SK-N-MC (cell line): ENCODE results near the gene AMY1C.
A peak's percentile ranks its signal among the peaks of the same experiment; 100 is the strongest.

Experiments
- DNase-seq: peaks from one replicate; pipeline ENCODE4 v3.0.0-alpha.2; 2011; ENCODE audit warnings: low read depth, low spot score
- H3K27ac ChIP-seq: fragments of 200-600 bp; sonication (generic); 2 replicates; pipeline ENCODE4 v1.5.1; 2016; ENCODE audit warnings: mixed run types
- H3K36me3 ChIP-seq: fragments of 200-600 bp; sonication (generic); 2 replicates; pipeline ENCODE4 v1.6.1; 2017; ENCODE audit warnings: antibody characterized with exemption, low read length, mixed read lengths; ENCODE audit not compliant: insufficient read depth
- H3K4me3 ChIP-seq: fragments of 200-600 bp; sonication (generic); 2 replicates; pipeline ENCODE4 v1.5.1; 2016
- H3K9ac ChIP-seq: fragments of 200-600 bp; sonication (generic); 2 replicates; pipeline ENCODE4 v1.8.0; 2017; ENCODE audit warnings: mixed run types, mixed read lengths; ENCODE audit not compliant: insufficient read length
- H3K9me3 ChIP-seq: fragments of 200-600 bp; sonication (generic); 2 replicates; pipeline ENCODE4 v1.6.1; 2017; ENCODE audit warnings: low read depth, mild to moderate bottlenecking, antibody characterized with exemption, low read length, moderate library complexity, mixed read lengths
- EZH2 ChIP-seq: fragments of 200-600 bp; sonication (generic); IDR thresholded peaks from one replicate; pipeline ENCODE4 v1.6.1; 2017; ENCODE audit warnings: antibody characterized with exemption
- FOXP2 ChIP-seq: optimal IDR thresholded peaks from 2 replicates; pipeline ENCODE3; 2011; ENCODE audit warnings: mild to moderate bottlenecking, moderate library complexity; ENCODE audit not compliant: insufficient read depth; ENCODE audit errors: extremely low read length, control extremely low read depth
- POLR2AphosphoS5 ChIP-seq: IDR thresholded peaks from 2 replicates; pipeline ENCODE4 v1.6.1; 2012; ENCODE audit warnings: mild to moderate bottlenecking, low read depth, low read length, borderline replicate concordance

AMY1C gene

DNA sequence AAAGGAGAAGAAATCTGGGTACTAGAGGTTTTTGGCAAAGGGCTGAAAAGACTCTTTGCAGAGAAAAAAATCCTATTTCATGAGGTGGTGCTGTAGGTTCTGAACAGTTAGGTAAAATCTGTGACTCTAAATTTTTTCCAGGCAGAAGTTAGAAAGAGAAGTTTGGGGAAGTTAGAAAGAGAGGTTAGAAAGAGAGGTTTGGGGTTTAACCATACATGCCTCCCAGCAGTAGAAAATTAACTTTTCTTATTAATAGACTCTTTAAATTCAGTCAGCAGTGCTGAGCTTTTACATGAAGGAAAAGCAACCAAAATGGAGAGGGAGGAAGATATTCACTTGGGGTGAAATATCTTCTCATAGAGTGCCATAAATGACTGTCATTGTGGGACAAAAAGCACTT, 12.2 kb downstream of the AMY1C start:
- Histone ChIP-seq H3K4me3 (no peak overlapping the region), H3K9me3 (no peaks in the 10 kb centered on the region), H3K9ac (no peak overlapping the region), H3K36me3 (no peaks in the 10 kb centered on the region), H3K27ac (no peak overlapping the region)
- no peak for DNase-seq
- no peak for TF ChIP-seq FOXP2
- TF ChIP-seq EZH2, result no peak
- no peak for TF ChIP-seq POLR2AphosphoS5

DNA sequence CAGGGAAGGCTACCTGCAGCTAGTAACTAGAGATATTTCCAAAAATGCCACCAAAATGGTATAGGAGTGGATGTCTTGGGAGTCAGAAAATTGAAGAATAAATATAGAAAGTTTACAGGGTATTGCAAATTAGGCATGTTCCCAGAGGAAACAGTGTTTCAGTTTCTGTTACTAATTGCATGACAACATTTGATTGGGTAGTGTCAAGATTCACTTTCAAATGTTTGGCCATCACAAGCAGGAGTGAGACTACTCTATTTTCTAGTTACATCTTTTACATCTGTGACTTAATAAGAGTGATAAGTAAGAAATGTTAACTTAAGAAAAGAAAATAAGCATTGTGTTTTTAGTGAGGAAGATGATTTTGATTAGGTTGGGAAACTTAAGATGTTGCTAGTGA, 30.2 kb downstream of the AMY1C start:
- Histone ChIP-seq H3K9ac (no peak overlapping the region), H3K36me3 (no peaks in the 10 kb centered on the region), H3K4me3 (no peak overlapping the region), H3K9me3 (no peaks in the 10 kb centered on the region), H3K27ac (no peak overlapping the region)
- TF ChIP-seq POLR2AphosphoS5 (no peak), FOXP2 (no peak), EZH2 (no peak)
- DNase-seq, result no peak

DNA sequence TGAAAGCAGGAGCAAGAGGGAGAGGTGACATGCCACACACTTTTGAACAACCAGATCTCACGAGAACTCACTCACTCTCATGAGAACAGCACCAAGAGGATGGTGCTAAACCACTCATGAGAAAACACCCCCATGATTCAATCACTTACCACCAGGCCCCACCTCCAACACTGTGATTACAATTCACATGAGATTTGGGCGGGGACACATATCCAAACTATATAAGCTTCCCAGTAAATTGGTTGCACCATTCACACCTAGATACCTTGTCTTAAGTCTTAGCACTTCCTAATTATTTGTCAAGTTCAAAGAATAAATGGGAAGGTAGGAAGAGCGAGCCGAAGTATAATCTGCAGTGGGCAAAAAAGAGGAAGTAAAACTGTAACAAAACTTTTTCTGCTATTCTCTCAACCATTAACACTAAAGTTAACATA, 34.3 kb downstream of the AMY1C start:
- Histone ChIP-seq H3K36me3 (no peaks in the 10 kb centered on the region), H3K4me3 (no peak overlapping the region), H3K9ac (no peak overlapping the region), H3K9me3 (no peaks in the 10 kb centered on the region), H3K27ac (no peak overlapping the region)
- DNase-seq, result no peak
- TF ChIP-seq POLR2AphosphoS5, result no peak
- no peak for TF ChIP-seq EZH2
- TF ChIP-seq FOXP2, result no peak

GRCh38 chr1:103788377-103788776, 38.7 kb downstream of the AMY1C start:
- Histone ChIP-seq H3K4me3 (no peak overlapping the region), H3K27ac (no peak overlapping the region), H3K9me3 (no peaks in the 10 kb centered on the region), H3K9ac (peak overlapping the region; percentile 25), H3K36me3 (no peaks in the 10 kb centered on the region)
- DNase-seq, result peak; percentile 18
- TF ChIP-seq EZH2, result no peak
- TF ChIP-seq FOXP2, result no peak
- no peak for TF ChIP-seq POLR2AphosphoS5

DNA sequence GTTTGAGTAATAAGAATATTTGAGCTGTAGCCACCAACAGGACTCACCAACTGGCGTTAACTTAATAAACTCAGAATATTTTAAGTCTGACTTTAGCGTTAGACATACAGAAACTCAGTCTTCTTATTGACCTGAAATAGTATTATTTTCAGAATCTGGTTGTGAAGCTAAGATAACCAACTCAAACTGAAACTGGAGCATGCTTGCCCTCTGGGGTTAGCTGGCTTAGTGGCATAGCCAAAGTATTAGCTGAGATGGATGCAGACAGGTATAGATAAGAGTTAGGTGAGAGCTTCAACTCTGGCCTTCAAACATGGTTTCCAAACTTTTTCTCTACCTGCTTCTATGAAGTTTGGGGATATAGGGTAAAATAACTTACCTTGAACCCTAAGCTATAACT, 40.5 kb downstream of the AMY1C start:
- no peak overlapping the region for H3K4me3 ChIP-seq
- no peak overlapping the region for H3K27ac ChIP-seq
- H3K9me3 ChIP-seq, result no peaks in the 10 kb centered on the region
- H3K9ac ChIP-seq, result no peak overlapping the region
- no peaks in the 10 kb centered on the region for H3K36me3 ChIP-seq
- TF ChIP-seq EZH2, result no peak
- no peak for TF ChIP-seq FOXP2
- no peak for TF ChIP-seq POLR2AphosphoS5
- no peak for DNase-seq
